Keratinocyte (primary cell): ENCODE measurements around the gene FAIM2.

Experiments used
- CTCF ChIP-seq, 3 experiments: IDR thresholded peaks in 1 of 3; conservative IDR thresholded peaks in 1 of 3; optimal IDR thresholded peaks in 1 of 3; 2 replicates in 2 of 3; 3 replicates in 1 of 3; pipeline versions ENCODE3 to v1.5.1; 2011; ENCODE audit warnings: low read length in 3 of 3, mild to moderate bottlenecking in 3 of 3, moderate library complexity in 2 of 3, control low read depth in 1 of 3, inconsistent platforms in 1 of 3; ENCODE audit not compliant: insufficient read depth in 2 of 3; ENCODE audit errors: extremely low read depth in 1 of 3
- EZH2 ChIP-seq: IDR thresholded peaks from one replicate; pipeline ENCODE4 v1.6.1; 2012; ENCODE audit warnings: inconsistent platforms, mild to moderate bottlenecking, low read length, moderate library complexity

- TF ChIP-seq CTCF (optimal IDR thresholded peaks at IDR 0.05 in 1 of 3, IDR thresholded peaks at IDR 0.05 in 1 of 3, conservative IDR thresholded peaks at IDR 0.05 in 1 of 3; ENCODE audit: extremely low read depth in 1 of 3, insufficient read depth in 2 of 3, low read length in 3 of 3) (no peak), EZH2 (no peak)
Measured at GRCh38 chr12:49885118-49885517, 18.6 kb downstream of the FAIM2 start.
